ENCODE measurements around the gene ECHDC3. TPM values are rescaled to one million over a fixed set of nuclear protein-coding genes. Genes with fewer than 3 reads are reported as not detected.
A peak's percentile ranks its signal among the peaks of the same experiment; 100 is the strongest.
"Not testable (repeated sequence)": the region's sequence is repeated elsewhere in the genome, so short reads cannot be mapped to it uniquely, and the experiment has no call there.

Gene ECHDC3
- total RNA-seq, 1 donor from 2014 or later: 1.2 TPM

DNA sequence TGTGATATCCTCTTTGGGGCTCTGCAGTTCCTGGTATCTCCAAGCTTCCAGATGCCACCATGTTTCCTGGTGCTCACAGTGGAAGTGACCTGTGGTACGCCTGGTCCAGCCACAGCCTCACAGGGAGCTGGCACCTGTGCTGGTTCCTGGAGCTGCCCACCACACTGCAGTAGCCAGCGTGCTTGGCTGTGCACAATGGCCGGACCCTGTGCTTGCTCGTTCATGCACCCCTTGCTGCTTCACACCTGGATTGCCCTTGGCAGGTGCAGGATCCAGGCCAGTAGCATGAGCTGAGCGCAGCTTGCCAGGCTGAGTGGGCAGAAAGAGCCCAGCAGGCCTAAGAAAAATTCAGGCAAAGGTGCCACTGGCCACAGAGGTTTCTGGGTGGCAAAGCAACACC, 11.4 kb upstream of the ECHDC3 start:
- H3K27me3 Mint-ChIP-seq (ENCODE audit: unreplicated experiment): peaks cover 10% of the 10 kb centered on the region
- H3K4me1 Mint-ChIP-seq (ENCODE audit: unreplicated experiment): no peaks in the 10 kb centered on the region
- H3K4me3 Mint-ChIP-seq (ENCODE audit: unreplicated experiment): no peak overlapping the region
- no peak overlapping the region for H3K27ac Mint-ChIP-seq (ENCODE audit: unreplicated experiment)
- DNase-seq (ENCODE audit: extremely low spot score, unreplicated experiment): no peak
- H3K36me3 Mint-ChIP-seq (ENCODE audit: unreplicated experiment): no peaks in the 10 kb centered on the region
- TF ChIP-seq, protein P1, sequence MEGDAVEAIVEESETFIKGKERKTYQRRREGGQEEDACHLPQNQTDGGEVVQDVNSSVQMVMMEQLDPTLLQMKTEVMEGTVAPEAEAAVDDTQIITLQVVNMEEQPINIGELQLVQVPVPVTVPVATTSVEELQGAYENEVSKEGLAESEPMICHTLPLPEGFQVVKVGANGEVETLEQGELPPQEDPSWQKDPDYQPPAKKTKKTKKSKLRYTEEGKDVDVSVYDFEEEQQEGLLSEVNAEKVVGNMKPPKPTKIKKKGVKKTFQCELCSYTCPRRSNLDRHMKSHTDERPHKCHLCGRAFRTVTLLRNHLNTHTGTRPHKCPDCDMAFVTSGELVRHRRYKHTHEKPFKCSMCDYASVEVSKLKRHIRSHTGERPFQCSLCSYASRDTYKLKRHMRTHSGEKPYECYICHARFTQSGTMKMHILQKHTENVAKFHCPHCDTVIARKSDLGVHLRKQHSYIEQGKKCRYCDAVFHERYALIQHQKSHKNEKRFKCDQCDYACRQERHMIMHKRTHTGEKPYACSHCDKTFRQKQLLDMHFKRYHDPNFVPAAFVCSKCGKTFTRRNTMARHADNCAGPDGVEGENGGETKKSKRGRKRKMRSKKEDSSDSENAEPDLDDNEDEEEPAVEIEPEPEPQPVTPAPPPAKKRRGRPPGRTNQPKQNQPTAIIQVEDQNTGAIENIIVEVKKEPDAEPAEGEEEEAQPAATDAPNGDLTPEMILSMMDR (IDR thresholded peaks at IDR 0.05): no peak
- peaks cover 5% of the 10 kb centered on the region for H3K9me3 Mint-ChIP-seq (ENCODE audit: unreplicated experiment)

GRCh38 chr10:11736767-11737166, 5.4 kb upstream of the ECHDC3 start:
- DNase-seq (ENCODE audit: extremely low spot score, unreplicated experiment); H3K4me1 Mint-ChIP-seq (ENCODE audit: unreplicated experiment); H3K27me3 Mint-ChIP-seq (ENCODE audit: unreplicated experiment); H3K4me3 Mint-ChIP-seq (ENCODE audit: unreplicated experiment); H3K9me3 Mint-ChIP-seq (ENCODE audit: unreplicated experiment); H3K27ac Mint-ChIP-seq (ENCODE audit: unreplicated experiment); H3K36me3 Mint-ChIP-seq (ENCODE audit: unreplicated experiment): not testable (repeated sequence)

- H3K36me3 Mint-ChIP-seq (ENCODE audit: unreplicated experiment); H3K4me1 Mint-ChIP-seq (ENCODE audit: unreplicated experiment); DNase-seq (ENCODE audit: extremely low spot score, unreplicated experiment); H3K27me3 Mint-ChIP-seq (ENCODE audit: unreplicated experiment); H3K9me3 Mint-ChIP-seq (ENCODE audit: unreplicated experiment): not testable (repeated sequence)
- Mint-ChIP-seq H3K27ac (ENCODE audit: unreplicated experiment) (peak overlapping the region; percentile 64), H3K4me3 (ENCODE audit: unreplicated experiment) (peak overlapping the region; percentile 64)
These were observed 4.7 kb upstream of the ECHDC3 start for GRCh38 chr10:11737258-11738032.

DNA sequence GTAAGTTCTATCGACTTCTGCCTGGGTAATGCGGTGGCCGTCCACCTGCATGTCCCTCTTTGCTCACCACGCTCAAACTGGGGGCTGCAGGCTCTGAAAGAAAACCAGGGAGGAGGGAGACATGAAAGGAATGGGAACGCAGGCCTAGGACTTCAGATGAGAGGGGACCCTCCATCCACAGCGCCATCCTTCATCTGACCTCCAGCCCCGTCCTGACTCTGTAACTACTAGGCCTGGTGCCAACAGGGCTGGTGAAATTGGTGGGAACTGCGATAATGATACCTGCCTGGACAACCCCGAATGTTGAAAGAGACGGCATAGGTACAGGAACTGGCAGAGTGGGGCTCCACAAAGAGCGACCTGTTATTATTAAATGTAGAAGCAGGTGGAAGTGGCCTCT, 1.3 kb upstream of the ECHDC3 start:
- TF ChIP-seq, protein P1 (IDR thresholded peaks at IDR 0.05): no peak
- H3K9me3 Mint-ChIP-seq (ENCODE audit: unreplicated experiment): no peaks in the 10 kb centered on the region

DNA sequence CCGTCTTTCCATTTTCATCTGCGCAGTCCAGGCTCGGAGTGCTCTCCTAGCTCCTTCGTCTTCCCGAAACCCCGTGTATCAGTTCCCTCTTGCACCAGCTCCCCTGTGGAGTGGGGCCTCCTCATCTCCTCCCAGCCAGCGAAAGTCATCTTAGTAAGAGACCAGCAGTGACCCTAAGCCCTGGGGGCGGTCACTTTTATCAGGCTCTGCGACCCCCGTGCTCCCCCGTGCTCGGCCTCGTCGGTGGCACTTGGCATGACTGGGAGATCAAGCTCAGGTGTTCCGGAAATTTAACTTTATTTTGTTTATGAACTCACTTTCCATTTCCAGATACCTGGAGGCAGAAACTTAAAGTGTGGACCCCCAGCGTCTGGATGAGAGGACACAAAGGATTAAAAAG, 574 bp upstream of the ECHDC3 start:
- TF ChIP-seq, protein P1 (IDR thresholded peaks at IDR 0.05): no peak
- H3K27ac Mint-ChIP-seq (ENCODE audit: unreplicated experiment): no peak overlapping the region
- no peaks in the 10 kb centered on the region for H3K9me3 Mint-ChIP-seq (ENCODE audit: unreplicated experiment)
- peaks cover 10% of the 10 kb centered on the region for H3K27me3 Mint-ChIP-seq (ENCODE audit: unreplicated experiment)
- H3K36me3 Mint-ChIP-seq (ENCODE audit: unreplicated experiment): no peaks in the 10 kb centered on the region
- DNase-seq (ENCODE audit: extremely low spot score, unreplicated experiment): no peak
- peaks cover 7% of the 10 kb centered on the region for H3K4me1 Mint-ChIP-seq (ENCODE audit: unreplicated experiment)
- no peak overlapping the region for H3K4me3 Mint-ChIP-seq (ENCODE audit: unreplicated experiment)

More for the DNA sequence above, 1.3 kb upstream of the ECHDC3 start:
- H3K4me3 Mint-ChIP-seq (ENCODE audit: unreplicated experiment): no peak overlapping the region
- H3K27ac Mint-ChIP-seq (ENCODE audit: unreplicated experiment): no peak overlapping the region
- H3K4me1 Mint-ChIP-seq (ENCODE audit: unreplicated experiment): peaks cover 7% of the 10 kb centered on the region
- H3K36me3 Mint-ChIP-seq (ENCODE audit: unreplicated experiment): no peaks in the 10 kb centered on the region
- H3K27me3 Mint-ChIP-seq (ENCODE audit: unreplicated experiment): peaks cover 9% of the 10 kb centered on the region
- DNase-seq (ENCODE audit: extremely low spot score, unreplicated experiment): no peak

- Mint-ChIP-seq H3K9me3 (ENCODE audit: unreplicated experiment) (no peaks in the 10 kb centered on the region), H3K27ac (ENCODE audit: unreplicated experiment) (no peak overlapping the region), H3K36me3 (ENCODE audit: unreplicated experiment) (no peaks in the 10 kb centered on the region), H3K4me1 (ENCODE audit: unreplicated experiment) (peaks cover 2% of the 10 kb centered on the region), H3K27me3 (ENCODE audit: unreplicated experiment) (peaks cover 22% of the 10 kb centered on the region), H3K4me3 (ENCODE audit: unreplicated experiment) (no peak overlapping the region)
- no peak for DNase-seq (ENCODE audit: extremely low spot score, unreplicated experiment)
- TF ChIP-seq, protein P1 (IDR thresholded peaks at IDR 0.05): no peak
These were observed 657 bp downstream of the ECHDC3 start for GRCh38 chr10:11742779-11743298.
